PC-3 (cell line): ENCODE data around the gene RAI14. TPM values are rescaled to one million over a fixed set of nuclear protein-coding genes. Genes with fewer than 3 reads are reported as not detected.

ENCODE experiments used
- ATAC-seq: fragments of 200-7000 bp; cut with Tn5 transposase; 2 replicates; pipeline ENCODE4 v1.9.1; 2020; ENCODE audit warnings: mild to moderate bottlenecking, moderate library complexity
- BruUV-seq: library from RNA; stranded (reverse); fragments of 400-500 nt; replicated peaks from 2 replicates; lab custom pipeline; 2021; lab: Mats Ljungman, UMichigan
- CTCF ChIA-PET: fragments of 300-600 bp; sonication (Branson Sonifier 250); formaldehyde crosslinking; loops from one replicate; lab custom pipeline; 2022; ENCODE audit warnings: antibody characterized with exemption; lab: Charles Lee
- POLR2A ChIA-PET: fragments of 300-600 bp; sonication (Branson Sonifier 250); formaldehyde crosslinking; loops from one replicate; lab custom pipeline; 2022; ENCODE audit warnings: antibody characterized with exemption; ENCODE audit not compliant: unreplicated experiment; lab: Charles Lee
- DNase-seq: peaks from one replicate; pipeline ENCODE4 v3.0.0-alpha.2; 2015
- H2AFZ ChIP-seq: fragments of 300-600 bp; sonication (generic); 2 replicates; pipeline ENCODE4 v1.6.0; 2016; ENCODE audit warnings: antibody characterized with exemption, low read length
- H3F3A ChIP-seq: fragments of 300-600 bp; sonication (generic); one replicate; pipeline ENCODE4 v1.6.0; 2017; ENCODE audit warnings: antibody characterized with exemption, low read length, control low read depth, mild to moderate bottlenecking; ENCODE audit not compliant: unreplicated experiment
- H3K27ac ChIP-seq: fragments of 300-600 bp; sonication (generic); 2 replicates; pipeline ENCODE4 v1.5.1; 2016; ENCODE audit warnings: mild to moderate bottlenecking, low read length
- H3K27me3 ChIP-seq: fragments of 300-600 bp; sonication (generic); 2 replicates; pipeline ENCODE4 v1.6.1; 2016; ENCODE audit warnings: low read length, mixed read lengths
- H3K36me3 ChIP-seq: fragments of 300-600 bp; sonication (generic); 2 replicates; pipeline ENCODE4 v1.6.1; 2016; ENCODE audit warnings: low read depth, mixed run types, low read length, mixed read lengths
- H3K4me1 ChIP-seq: fragments of 300-600 bp; sonication (generic); 2 replicates; pipeline ENCODE4 v1.5.1; 2016; ENCODE audit warnings: low read length; ENCODE audit not compliant: insufficient read depth
- H3K4me2 ChIP-seq: fragments of 300-600 bp; sonication (generic); 2 replicates; pipeline ENCODE4 v1.6.0; 2016; ENCODE audit warnings: low read length
- H3K4me3 ChIP-seq: fragments of 300-600 bp; sonication (generic); 2 replicates; pipeline ENCODE4 v1.5.1; 2016; ENCODE audit warnings: mild to moderate bottlenecking, low read length, mixed read lengths
- H3K79me2 ChIP-seq: fragments of 300-600 bp; sonication (generic); 2 replicates; pipeline ENCODE4 v1.6.1; 2017; ENCODE audit warnings: low read length, mixed read lengths
- H3K9ac ChIP-seq: fragments of 300-600 bp; sonication (generic); 2 replicates; pipeline ENCODE4 v1.6.0; 2016; ENCODE audit warnings: mild to moderate bottlenecking, low read length
- H3K9me2 ChIP-seq: fragments of 300-600 bp; sonication (generic); replicated peaks from 2 replicates; pipeline ENCODE4 v1.6.1; 2016; ENCODE audit warnings: mixed run types, low read length, mixed read lengths
- H3K9me3 ChIP-seq: fragments of 300-600 bp; sonication (generic); 2 replicates; pipeline ENCODE4 v1.6.1; 2016; ENCODE audit warnings: low read length, mixed read lengths
- H4K20me1 ChIP-seq: fragments of 300-600 bp; sonication (generic); 2 replicates; pipeline ENCODE4 v1.6.1; 2016; ENCODE audit warnings: low read length, mixed read lengths
- EZH2 ChIP-seq: fragments of 300-600 bp; sonication (generic); IDR thresholded peaks from one replicate; pipeline ENCODE4 v1.6.1; 2017; ENCODE audit warnings: antibody characterized with exemption, mild to moderate bottlenecking, low read length; ENCODE audit not compliant: unreplicated experiment
- EZH2phosphoT487 ChIP-seq: fragments of 300-600 bp; sonication (generic); IDR thresholded peaks from 2 replicates; pipeline ENCODE4 v1.6.1; 2018; ENCODE audit warnings: mild to moderate bottlenecking, antibody characterized with exemption, low read length, borderline replicate concordance
- intact Hi-C: fragments of 100-400 bp; cut with micrococcal nuclease; formaldehyde crosslinking; loops from 2 replicates; pipeline ENCODE4 v1.9.0; 2023
- total RNA-seq: library from RNA; depleted of rRNA; stranded (reverse); fragments of >200 nt; gene quantifications from 2 replicates; pipeline ENCODE4 v1.2.3, GENCODE V29; 2014
- TF ChIP-seq, protein P1 (sequence below): fragments of 300-600 bp; sonication (generic); conservative IDR thresholded peaks from 2 replicates; pipeline ENCODE4 v1.5.1; 2017; ENCODE audit warnings: antibody characterized with exemption, low read depth, mild to moderate bottlenecking, low read length

The RAI14 gene
- total RNA-seq, 1 experiment from 2014 or later: 73.5 TPM

DNA sequence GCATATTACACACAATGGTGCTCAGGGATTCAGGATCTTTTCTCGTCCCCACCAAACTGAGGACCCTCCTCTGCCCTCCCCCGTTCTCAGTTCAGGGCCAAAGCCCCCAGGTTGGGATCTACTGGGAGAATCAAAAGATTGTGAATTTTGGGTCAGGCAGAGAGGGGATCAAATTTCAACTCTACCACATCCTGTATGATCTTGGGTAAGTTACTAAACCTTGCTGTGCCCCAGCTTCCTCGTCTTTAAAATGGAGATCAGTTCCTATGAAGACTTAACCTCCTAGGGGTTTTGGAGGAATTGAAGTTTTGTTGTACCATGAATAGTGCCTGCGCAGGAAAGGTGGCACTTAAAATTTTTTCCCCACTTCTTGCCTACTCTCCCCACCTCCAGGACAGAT lies 62.4 kb downstream of the RAI14 start:
- H3K4me1 ChIP-seq: peaks cover 51% of the 10 kb centered on the region
- no peaks in the 10 kb centered on the region for H4K20me1 ChIP-seq
- TF ChIP-seq, protein P1, sequence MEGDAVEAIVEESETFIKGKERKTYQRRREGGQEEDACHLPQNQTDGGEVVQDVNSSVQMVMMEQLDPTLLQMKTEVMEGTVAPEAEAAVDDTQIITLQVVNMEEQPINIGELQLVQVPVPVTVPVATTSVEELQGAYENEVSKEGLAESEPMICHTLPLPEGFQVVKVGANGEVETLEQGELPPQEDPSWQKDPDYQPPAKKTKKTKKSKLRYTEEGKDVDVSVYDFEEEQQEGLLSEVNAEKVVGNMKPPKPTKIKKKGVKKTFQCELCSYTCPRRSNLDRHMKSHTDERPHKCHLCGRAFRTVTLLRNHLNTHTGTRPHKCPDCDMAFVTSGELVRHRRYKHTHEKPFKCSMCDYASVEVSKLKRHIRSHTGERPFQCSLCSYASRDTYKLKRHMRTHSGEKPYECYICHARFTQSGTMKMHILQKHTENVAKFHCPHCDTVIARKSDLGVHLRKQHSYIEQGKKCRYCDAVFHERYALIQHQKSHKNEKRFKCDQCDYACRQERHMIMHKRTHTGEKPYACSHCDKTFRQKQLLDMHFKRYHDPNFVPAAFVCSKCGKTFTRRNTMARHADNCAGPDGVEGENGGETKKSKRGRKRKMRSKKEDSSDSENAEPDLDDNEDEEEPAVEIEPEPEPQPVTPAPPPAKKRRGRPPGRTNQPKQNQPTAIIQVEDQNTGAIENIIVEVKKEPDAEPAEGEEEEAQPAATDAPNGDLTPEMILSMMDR: no peak
- TF ChIP-seq EZH2phosphoT487 (no peak), EZH2 (no peak)
- H3K27me3 ChIP-seq: no peaks in the 10 kb centered on the region
- H3K9me2 ChIP-seq: no peaks in the 10 kb centered on the region
- H3K36me3 ChIP-seq: peaks cover 15% of the 10 kb centered on the region
- H3K27ac ChIP-seq: peak overlapping the region; percentile 99
- H3K9ac ChIP-seq: peak overlapping the region; percentile 92
- peak overlapping the region; percentile 81 for H3K4me2 ChIP-seq
- ATAC-seq (no peak), DNase-seq (peak; percentile 23)
- no peaks in the 10 kb centered on the region for H3K9me3 ChIP-seq
- ChIA-PET POLR2A (interaction anchor here (0.5 to 1.6 kb wide), 4 partner anchors 62 to 199 kb away, joined by 3 to 11 read pairs (median 4); partner anchors contain the start of gene RAI14), CTCF (interaction anchor here (0.6 kb wide), 1 partner anchor 233 kb away, joined by 5 read pairs; no protein-coding TSS in a partner anchor)
- H3F3A ChIP-seq: peaks cover 4% of the 10 kb centered on the region
- intact Hi-C loops: loop anchor here (10.0 kb wide), 1 partner anchor 714 kb away; the partner anchor contains the start of gene AMACR
- no TSS peak for BruUV-seq
- H3K4me3 ChIP-seq: peak overlapping the region; percentile 48; the same call in 1 of the 2 replicates
- H2AFZ ChIP-seq: no peak overlapping the region
- peaks cover 60% of the 10 kb centered on the region for H3K79me2 ChIP-seq

DNA sequence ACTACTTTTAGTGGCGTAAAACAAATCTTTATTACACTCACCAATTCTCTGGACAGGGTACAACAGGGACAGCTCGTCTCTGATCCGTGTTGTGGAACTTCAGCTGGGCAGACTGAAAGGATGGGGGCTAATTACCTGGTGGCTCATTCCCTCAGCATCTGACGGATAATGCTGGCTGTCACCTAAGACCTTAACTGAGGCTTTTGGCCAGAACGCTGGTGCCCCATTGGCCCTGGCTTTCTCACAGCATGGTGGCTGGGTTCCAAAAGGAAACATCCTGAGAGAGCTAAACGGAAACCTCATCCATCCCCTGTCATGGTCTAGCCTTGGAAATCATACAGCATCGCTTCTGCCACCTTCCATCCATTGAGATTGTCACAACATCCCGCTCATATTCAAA lies 62.9 kb downstream of the RAI14 start:
- H3F3A ChIP-seq: peaks cover 4% of the 10 kb centered on the region
- H3K27me3 ChIP-seq: no peaks in the 10 kb centered on the region
- POLR2A ChIA-PET: no interaction called here
- H3K27ac ChIP-seq: peak overlapping the region; percentile 99
- DNase-seq (no peak), ATAC-seq (no peak)
- no TSS peak for BruUV-seq
- no peak overlapping the region for H2AFZ ChIP-seq
- peaks cover 15% of the 10 kb centered on the region for H3K36me3 ChIP-seq
- peaks cover 64% of the 10 kb centered on the region for H3K79me2 ChIP-seq
- no peaks in the 10 kb centered on the region for H3K9me3 ChIP-seq
- H3K9ac ChIP-seq: peak overlapping the region; percentile 92
- intact Hi-C loops: loop anchor here (10.0 kb wide), 1 partner anchor 714 kb away; the partner anchor contains the start of gene AMACR
- H3K9me2 ChIP-seq: no peaks in the 10 kb centered on the region
- no peaks in the 10 kb centered on the region for H4K20me1 ChIP-seq
- H3K4me1 ChIP-seq: peaks cover 51% of the 10 kb centered on the region
- H3K4me2 ChIP-seq: peak overlapping the region; percentile 81
- CTCF ChIA-PET: no interaction called here
- H3K4me3 ChIP-seq: no peak overlapping the region
- TF ChIP-seq EZH2: no peak
- TF ChIP-seq EZH2phosphoT487: no peak

DNA sequence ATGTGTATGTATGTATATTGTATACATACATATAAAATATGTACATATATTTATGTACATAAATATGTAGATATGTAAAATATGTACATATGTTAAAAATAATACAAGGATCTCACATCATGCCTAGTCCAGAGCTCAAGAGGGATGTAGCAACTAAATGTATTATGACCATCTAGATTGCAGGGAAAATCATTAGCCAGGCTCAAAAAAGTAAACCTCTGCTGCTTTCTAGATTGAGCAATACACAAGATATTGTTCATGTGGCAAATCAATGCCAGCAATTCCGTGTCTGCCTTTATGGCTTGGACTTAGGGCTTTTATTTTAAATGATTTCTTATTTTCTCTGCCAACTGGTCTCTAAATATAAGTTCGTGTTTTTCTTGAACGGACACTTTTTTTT lies 65.2 kb downstream of the RAI14 start:
- peaks cover 67% of the 10 kb centered on the region for H3K79me2 ChIP-seq
- CTCF ChIA-PET: no interaction called here
- BruUV-seq: no TSS peak

More for the DNA sequence above, 65.2 kb downstream of the RAI14 start:
- H3K4me1 ChIP-seq: peaks cover 33% of the 10 kb centered on the region
- DNase-seq: no peak
- H3K9me3 ChIP-seq: no peaks in the 10 kb centered on the region
- intact Hi-C loops: no loop called here
- H3K27me3 ChIP-seq: no peaks in the 10 kb centered on the region
- peaks cover 4% of the 10 kb centered on the region for H3F3A ChIP-seq
- H3K4me2 ChIP-seq: no peak overlapping the region
- POLR2A ChIA-PET: no interaction called here
- no peak for ATAC-seq
- no peak overlapping the region for H3K9ac ChIP-seq
- no peak overlapping the region for H3K27ac ChIP-seq
- TF ChIP-seq EZH2 (no peak), EZH2phosphoT487 (no peak)
- TF ChIP-seq, protein P1: no peak
- H4K20me1 ChIP-seq: no peaks in the 10 kb centered on the region
- peaks cover 32% of the 10 kb centered on the region for H3K36me3 ChIP-seq
- H3K9me2 ChIP-seq: no peaks in the 10 kb centered on the region
- no peak overlapping the region for H3K4me3 ChIP-seq
- H2AFZ ChIP-seq: no peak overlapping the region
